IPS-18a (cell line): ENCODE results near the gene APIP.

Source experiments
- H3K27ac ChIP-seq: one replicate; pipeline ENCODE4 v1.5.1; 2013; ENCODE audit warnings: low read length
- H3K27me3 ChIP-seq: one replicate; pipeline ENCODE4 v1.6.1; 2013; ENCODE audit warnings: mild to moderate bottlenecking, low read length; ENCODE audit not compliant: control insufficient read depth, insufficient read depth
- H3K36me3 ChIP-seq: one replicate; pipeline ENCODE4 v1.6.1; 2013; ENCODE audit warnings: low read depth, low read length; ENCODE audit not compliant: control insufficient read depth
- H3K4me1 ChIP-seq: one replicate; pipeline ENCODE4 v1.6.1; 2013; ENCODE audit warnings: low read depth, low read length; ENCODE audit not compliant: control insufficient read depth
- H3K4me3 ChIP-seq: one replicate; pipeline ENCODE4 v1.5.1; 2013; ENCODE audit warnings: low read length
- H3K9ac ChIP-seq: one replicate; pipeline ENCODE4 v1.6.1; 2013; ENCODE audit warnings: mild to moderate bottlenecking, low read length, moderate library complexity
- H3K9me3 ChIP-seq: one replicate; pipeline ENCODE4 v1.6.1; 2013; ENCODE audit warnings: low read depth, low read length; ENCODE audit not compliant: control insufficient read depth

The APIP gene, protein sequence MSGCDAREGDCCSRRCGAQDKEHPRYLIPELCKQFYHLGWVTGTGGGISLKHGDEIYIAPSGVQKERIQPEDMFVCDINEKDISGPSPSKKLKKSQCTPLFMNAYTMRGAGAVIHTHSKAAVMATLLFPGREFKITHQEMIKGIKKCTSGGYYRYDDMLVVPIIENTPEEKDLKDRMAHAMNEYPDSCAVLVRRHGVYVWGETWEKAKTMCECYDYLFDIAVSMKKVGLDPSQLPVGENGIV

DNA sequence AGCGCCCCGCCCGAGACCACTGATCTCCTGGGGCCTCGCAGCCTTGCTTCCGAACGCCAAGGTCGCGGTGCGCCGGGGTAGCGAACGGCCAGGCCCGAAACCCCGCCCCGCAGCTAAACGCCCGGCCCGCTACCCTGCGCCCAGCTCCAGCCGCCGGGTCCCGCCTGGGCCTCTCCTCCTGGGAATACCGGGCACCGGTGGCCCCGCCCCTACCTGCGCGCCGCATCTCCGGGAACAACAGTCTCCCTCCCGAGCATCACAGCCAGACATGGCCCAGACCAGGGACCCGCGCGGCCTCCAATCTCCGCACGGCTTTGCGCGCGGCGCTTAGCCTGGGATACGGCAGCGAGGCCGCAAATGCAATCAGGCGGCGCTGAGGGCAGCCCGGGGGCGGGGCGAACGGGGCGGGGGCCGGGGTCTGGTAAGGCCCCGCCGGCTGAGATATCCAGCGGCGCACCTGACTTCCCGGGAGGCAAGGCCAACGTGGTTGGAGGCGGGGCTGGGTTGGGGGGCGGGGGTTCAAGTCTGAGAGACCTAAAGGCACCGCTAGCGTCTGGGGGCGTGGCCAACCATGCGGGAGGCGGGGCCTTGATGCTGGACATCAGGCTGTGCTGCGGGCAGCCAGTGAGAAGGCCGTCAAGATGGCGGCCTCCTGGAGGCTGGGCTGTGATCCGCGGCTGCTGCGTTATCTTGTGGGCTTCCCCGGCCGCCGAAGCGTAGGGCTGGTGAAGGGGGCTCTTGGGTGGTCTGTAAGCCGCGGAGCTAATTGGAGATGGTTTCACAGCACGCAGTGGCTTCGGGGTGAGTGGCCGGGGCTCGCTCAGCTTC is at the start of gene APIP, which contains the start of gene PDHX:
TSS of gene APIP (minus strand) at position 365 of the 828 bp plus-strand sequence. CDS start at position 270, 95 bp downstream.
TSS of gene PDHX (plus strand) at position 604 of the 828 bp plus-strand sequence. CDS start at position 642, 38 bp downstream.
- peak within 1 kb of the TSS; percentile 94 for H3K9ac ChIP-seq
- no peaks in the 10 kb centered on the region for H3K36me3 ChIP-seq
- H3K4me3 ChIP-seq, result peak within 1 kb of the TSS; percentile 93
- no peaks in the 10 kb centered on the region for H3K27me3 ChIP-seq
- H3K27ac ChIP-seq, result peak within 1 kb of the TSS; percentile 91
- H3K4me1 ChIP-seq, result peaks cover 11% of the 10 kb centered on the region
- H3K9me3 ChIP-seq, result no peaks in the 10 kb centered on the region

DNA sequence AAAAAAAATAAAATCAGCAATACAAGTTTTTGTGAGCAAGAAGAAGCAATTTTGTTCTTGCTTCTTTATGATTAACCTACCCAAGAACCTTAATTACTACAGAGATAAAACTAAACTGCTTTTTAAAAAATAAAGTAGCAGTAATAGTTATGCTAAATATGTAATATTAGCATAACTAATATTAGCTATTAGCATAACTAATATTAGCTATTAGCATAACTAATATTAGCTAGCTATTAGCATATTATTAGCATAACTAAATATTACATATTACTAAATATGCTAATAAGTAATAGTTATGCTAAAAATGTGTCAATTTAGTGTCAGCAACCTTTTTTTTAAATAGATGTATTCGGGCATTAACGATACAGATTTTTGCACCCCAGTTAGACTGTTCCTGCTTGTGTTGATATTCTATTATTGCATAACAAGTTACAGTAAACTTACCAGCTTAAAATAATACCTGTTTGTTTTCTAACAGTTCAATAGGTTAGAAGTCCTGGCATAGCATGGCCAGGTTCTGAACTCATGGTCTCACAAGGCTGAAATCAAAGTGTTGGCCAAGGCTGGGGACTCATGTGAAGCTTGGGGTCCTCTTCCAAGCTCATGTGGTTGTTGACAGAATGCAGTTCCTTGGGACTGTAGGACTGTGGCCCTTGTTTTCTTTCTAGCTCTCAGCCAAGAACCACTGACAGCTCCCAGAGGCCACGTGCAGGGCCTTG is 48.6 kb upstream of the APIP start:
- Histone ChIP-seq H3K27me3 (no peaks in the 10 kb centered on the region), H3K36me3 (peaks cover 11% of the 10 kb centered on the region), H3K9me3 (no peaks in the 10 kb centered on the region), H3K4me1 (no peaks in the 10 kb centered on the region), H3K27ac (no peak overlapping the region), H3K4me3 (no peak overlapping the region), H3K9ac (no peak overlapping the region)

DNA sequence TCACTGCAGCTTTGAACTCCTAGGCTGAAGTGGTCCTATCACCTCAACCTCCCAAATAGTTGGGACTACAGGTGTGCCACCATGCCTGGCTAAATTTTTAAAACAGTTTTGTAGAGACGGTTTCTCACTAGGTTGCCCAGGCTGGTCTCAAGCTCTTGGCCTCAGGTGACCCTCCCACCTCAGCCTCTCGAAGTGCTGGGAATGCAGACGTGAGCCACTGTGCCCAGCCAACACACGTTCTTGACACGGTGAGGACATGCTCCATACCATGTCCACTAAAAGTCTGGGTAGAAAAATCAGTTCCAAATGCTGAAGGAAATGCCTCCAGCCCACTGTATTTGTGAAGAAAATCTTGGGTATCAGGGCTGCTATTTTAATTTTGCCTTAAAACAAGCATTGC is 47.2 kb upstream of the APIP start:
- no peaks in the 10 kb centered on the region for H3K9me3 ChIP-seq
- no peak overlapping the region for H3K4me3 ChIP-seq
- no peaks in the 10 kb centered on the region for H3K4me1 ChIP-seq
- no peak overlapping the region for H3K9ac ChIP-seq
- no peaks in the 10 kb centered on the region for H3K27me3 ChIP-seq
- peaks cover 11% of the 10 kb centered on the region for H3K36me3 ChIP-seq
- H3K27ac ChIP-seq, result no peak overlapping the region

DNA sequence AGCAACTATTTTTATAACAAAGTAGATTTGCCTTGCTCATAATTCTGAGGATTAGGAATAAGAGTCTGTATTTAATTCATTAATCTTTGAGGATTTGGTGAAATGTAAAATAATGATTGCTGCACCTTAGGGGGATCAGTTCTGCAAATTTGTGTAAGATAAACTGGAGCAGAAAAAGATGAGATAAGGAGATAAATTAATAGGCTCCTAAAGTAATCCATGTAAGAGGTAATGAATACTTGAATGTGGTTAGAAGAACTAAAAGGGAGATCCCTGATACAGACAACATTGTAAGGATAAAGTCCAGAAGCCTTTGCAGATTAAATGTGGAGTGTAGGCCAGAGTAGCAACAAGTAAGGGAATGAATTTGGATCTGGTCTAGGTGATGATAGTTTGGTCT is 45.9 kb upstream of the APIP start:
- no peaks in the 10 kb centered on the region for H3K9me3 ChIP-seq
- no peak overlapping the region for H3K4me3 ChIP-seq
- H3K36me3 ChIP-seq, result peaks cover 5% of the 10 kb centered on the region
- H3K9ac ChIP-seq, result no peak overlapping the region
- H3K27me3 ChIP-seq, result no peaks in the 10 kb centered on the region
- H3K27ac ChIP-seq, result no peak overlapping the region
- no peaks in the 10 kb centered on the region for H3K4me1 ChIP-seq

DNA sequence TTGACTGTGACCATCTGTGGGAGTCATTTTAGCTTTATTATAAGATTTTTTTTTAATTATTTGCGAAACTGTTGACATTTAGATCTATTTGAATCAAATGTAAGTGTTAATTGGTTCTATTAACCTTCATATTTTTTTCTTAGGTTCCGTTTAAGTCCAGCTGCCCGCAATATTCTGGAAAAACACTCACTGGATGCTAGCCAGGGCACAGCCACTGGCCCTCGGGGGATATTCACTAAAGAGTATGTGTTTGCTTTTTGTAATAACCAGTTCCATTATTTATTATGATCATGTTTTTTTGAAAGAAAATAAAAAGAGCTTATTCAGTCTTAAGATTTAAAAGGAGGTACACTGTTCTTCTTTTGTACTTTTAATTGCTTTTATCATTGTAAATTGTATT is 44.1 kb upstream of the APIP start:
- Histone ChIP-seq H3K9ac (no peak overlapping the region), H3K27ac (no peak overlapping the region), H3K4me1 (no peaks in the 10 kb centered on the region), H3K27me3 (no peaks in the 10 kb centered on the region), H3K36me3 (peaks cover 4% of the 10 kb centered on the region), H3K4me3 (no peak overlapping the region), H3K9me3 (no peaks in the 10 kb centered on the region)

DNA sequence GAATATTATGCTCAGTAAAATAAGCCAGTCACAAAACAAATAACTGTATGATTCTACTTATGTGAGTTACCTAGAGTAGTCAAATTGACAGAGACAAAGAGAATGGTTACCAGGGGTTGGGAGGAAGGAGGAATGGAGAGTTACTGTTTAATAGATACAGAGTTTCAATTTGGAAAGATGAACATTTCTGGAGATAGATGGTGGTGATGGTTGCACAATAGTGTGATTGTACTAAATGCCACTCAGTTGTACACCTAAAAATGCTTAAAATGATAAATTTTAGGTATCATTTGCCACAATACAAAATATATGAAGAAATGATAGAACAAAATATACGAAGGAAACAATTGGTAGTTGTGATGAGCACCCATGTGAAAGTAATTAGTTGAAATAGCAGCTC is 43.6 kb upstream of the APIP start:
- no peaks in the 10 kb centered on the region for H3K27me3 ChIP-seq
- peaks cover 4% of the 10 kb centered on the region for H3K36me3 ChIP-seq
- no peaks in the 10 kb centered on the region for H3K4me1 ChIP-seq
- H3K27ac ChIP-seq, result no peak overlapping the region
- no peak overlapping the region for H3K9ac ChIP-seq
- H3K9me3 ChIP-seq, result no peaks in the 10 kb centered on the region
- H3K4me3 ChIP-seq, result no peak overlapping the region

DNA sequence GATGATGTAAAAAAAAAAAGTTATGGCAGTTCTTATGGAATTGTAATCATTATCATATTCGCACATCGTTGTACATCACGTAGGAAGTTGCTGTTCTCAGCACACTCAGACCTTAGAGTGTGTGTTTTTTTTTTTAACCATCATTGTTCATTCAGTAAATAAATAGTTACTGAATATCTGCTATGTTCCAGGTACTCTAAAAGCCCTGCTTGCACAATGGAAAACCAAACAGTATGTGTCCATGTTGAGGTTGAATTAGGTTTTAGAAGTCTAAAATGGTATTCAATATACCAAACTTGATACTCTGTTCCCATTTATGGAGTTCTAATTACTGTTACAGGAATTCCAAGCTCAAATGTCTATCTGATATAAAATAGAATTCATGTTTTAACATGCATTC is 41.4 kb upstream of the APIP start:
- H3K9ac ChIP-seq, result no peak overlapping the region
- H3K36me3 ChIP-seq, result peaks cover 7% of the 10 kb centered on the region
- H3K27me3 ChIP-seq, result no peaks in the 10 kb centered on the region
- H3K27ac ChIP-seq, result no peak overlapping the region
- H3K4me3 ChIP-seq, result no peak overlapping the region
- H3K9me3 ChIP-seq, result no peaks in the 10 kb centered on the region
- no peaks in the 10 kb centered on the region for H3K4me1 ChIP-seq

DNA sequence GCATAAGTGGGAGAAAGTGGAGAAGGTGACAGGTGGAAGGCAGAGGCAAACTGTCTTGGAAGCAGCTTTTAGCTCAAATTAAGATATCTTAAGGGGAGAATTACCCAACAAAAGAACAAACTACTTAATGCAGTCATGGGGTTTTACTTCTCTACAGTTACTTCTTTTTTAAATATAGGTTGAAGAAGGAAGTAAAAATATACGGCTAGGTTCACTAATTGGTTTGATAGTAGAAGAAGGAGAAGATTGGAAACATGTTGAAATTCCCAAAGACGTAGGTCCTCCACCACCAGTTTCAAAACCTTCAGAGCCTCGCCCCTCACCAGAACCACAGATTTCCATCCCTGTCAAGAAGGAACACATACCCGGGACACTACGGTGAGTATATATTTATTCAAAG is 41.0 kb upstream of the APIP start:
- no peaks in the 10 kb centered on the region for H3K4me1 ChIP-seq
- no peaks in the 10 kb centered on the region for H3K27me3 ChIP-seq
- no peak overlapping the region for H3K27ac ChIP-seq
- H3K9me3 ChIP-seq, result no peaks in the 10 kb centered on the region
- no peak overlapping the region for H3K4me3 ChIP-seq
- H3K36me3 ChIP-seq, result peaks cover 7% of the 10 kb centered on the region
- no peak overlapping the region for H3K9ac ChIP-seq

DNA sequence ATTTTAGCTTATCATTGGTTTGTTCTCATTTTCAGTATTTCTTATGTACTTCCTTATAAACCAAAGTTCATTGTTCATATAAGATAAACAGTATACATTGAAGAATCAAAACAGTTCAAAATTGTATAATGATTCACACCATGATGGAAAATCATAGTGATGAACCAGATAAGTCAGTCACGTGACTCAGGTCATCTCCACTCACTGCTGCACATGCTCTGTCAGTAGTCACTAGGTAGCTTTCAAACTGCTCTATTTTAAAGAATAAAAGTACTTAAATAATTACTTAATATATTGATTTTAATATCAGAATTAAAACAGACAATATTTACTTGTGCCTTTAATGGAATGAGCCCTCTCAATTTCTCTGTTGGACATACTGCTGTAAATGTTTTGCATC is 37.8 kb upstream of the APIP start:
- Histone ChIP-seq H3K27me3 (no peaks in the 10 kb centered on the region), H3K4me1 (no peaks in the 10 kb centered on the region), H3K4me3 (no peak overlapping the region), H3K9ac (no peak overlapping the region), H3K36me3 (peaks cover 3% of the 10 kb centered on the region), H3K9me3 (no peaks in the 10 kb centered on the region), H3K27ac (no peak overlapping the region)

DNA sequence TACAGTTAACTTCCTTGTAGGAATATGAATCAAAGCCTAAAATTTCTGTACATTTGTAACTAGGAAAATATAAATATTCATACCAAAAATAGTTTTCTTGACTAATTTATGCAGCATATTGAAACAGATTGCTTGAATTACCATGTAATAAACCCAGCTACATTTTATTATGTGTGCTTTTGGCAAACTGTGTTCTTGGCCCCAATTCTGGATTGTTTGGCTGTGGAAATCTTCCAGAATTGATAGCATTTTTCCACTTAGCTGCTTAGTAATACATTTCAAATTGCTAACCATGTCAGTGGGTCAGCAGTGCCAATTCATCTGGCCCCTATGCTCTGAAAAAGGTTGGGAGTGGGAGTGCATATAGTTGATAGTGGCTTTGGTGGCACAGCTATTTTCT is 32.5 kb upstream of the APIP start:
- Histone ChIP-seq H3K9ac (no peak overlapping the region), H3K9me3 (no peaks in the 10 kb centered on the region), H3K4me1 (no peaks in the 10 kb centered on the region), H3K4me3 (no peak overlapping the region), H3K27me3 (no peaks in the 10 kb centered on the region), H3K27ac (no peak overlapping the region), H3K36me3 (peaks cover under 1% of the 10 kb centered on the region)

DNA sequence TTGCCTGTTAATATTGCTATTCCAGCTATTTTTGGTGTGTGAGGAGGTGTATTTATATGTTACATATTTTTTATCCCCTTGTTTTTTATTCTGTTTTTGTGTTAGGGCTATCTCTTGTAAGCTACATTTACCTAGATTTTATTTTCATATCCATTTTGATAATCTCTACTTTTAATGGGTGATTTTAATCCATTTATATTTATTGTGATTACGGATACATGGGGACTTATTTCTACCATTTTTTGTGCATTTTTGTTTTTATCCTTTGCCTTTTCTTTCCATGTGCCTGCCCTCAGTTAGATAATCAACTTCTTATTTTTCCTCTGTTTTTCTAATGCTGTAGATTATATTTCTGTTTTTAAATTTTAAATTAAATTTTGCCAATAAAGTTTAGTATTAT is 28.5 kb upstream of the APIP start:
- Histone ChIP-seq H3K4me1 (no peaks in the 10 kb centered on the region), H3K27ac (no peak overlapping the region), H3K9me3 (no peaks in the 10 kb centered on the region), H3K4me3 (no peak overlapping the region), H3K9ac (no peak overlapping the region), H3K36me3 (peaks cover 3% of the 10 kb centered on the region), H3K27me3 (no peaks in the 10 kb centered on the region)
